Panc1 (cell line): ENCODE results near the gene REEP2.

Experiments used
- CTCF ChIP-seq: fragments of 450-650 bp; IDR thresholded peaks from 2 replicates; pipeline ENCODE4 v1.5.1; 2017; ENCODE audit warnings: mild to moderate bottlenecking
- REST ChIP-seq, 2 experiments: IDR thresholded peaks; 2 replicates each; pipeline ENCODE4 v1.6.1; 2011 to 2012; ENCODE audit warnings: low read depth in 2 of 2, control low read depth in 1 of 2, low read length in 1 of 2, mild to moderate bottlenecking in 1 of 2, moderate library complexity in 1 of 2; ENCODE audit not compliant: insufficient read depth in 1 of 2

DNA sequence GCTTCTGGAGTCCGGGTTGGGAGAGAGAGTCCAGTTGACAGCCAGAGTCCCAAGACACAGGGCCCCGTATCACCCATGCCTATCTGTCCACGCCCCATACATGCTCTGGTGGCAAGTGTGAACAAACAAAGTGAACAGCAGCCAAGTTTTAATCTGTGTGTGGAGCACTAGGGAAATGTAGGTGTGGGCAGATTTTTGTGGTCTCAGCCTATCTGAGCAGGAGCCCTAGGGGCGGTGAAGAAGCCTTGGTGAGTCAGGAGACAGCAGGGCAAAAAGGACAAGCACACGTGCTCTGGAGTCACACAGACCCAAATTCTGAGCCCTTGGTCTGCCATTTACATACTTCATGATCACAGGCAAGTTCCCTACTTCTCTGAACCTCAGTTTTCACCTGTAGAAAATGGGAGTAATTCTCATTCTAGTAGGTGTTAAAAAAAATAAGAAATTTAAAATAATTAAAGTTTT lies 49.7 kb downstream of the REEP2 start:
- TF ChIP-seq CTCF (no peak), REST (IDR thresholded peaks at IDR 0.05; ENCODE audit: insufficient read depth in 1 of 2, low read depth in 2 of 2, low read length in 1 of 2) (no peak)
